Gastroesophageal sphincter (tissue), 3 donors: ENCODE results near the gene SLC4A2.

Experiments used
- EP300 ChIP-seq: sonication (generic); formaldehyde crosslinking; IDR thresholded peaks from one replicate; pipeline ENCODE4 v1.6.1; 2017; ENCODE audit warnings: antibody characterized with exemption, mild to moderate bottlenecking
- POLR2A ChIP-seq, 2 donors: fragments of 450-650 bp; IDR thresholded peaks; one replicate each; pipeline ENCODE4 v1.6.1; 2017; ENCODE audit warnings: antibody characterized with exemption in 2 of 2, mild to moderate bottlenecking in 2 of 2, moderate library complexity in 1 of 2
- TF ChIP-seq, protein P1 (sequence below), 4 experiments: fragments of 200-600 bp in 2 of 4; fragments of 450-650 bp in 2 of 4; sonication (generic) in 1 of 4; IDR thresholded peaks; one replicate each; pipeline ENCODE4 v1.5.1; 2017 to 2019; ENCODE audit warnings: antibody characterized with exemption in 4 of 4, mild to moderate bottlenecking in 2 of 4, moderate library complexity in 2 of 4

DNA sequence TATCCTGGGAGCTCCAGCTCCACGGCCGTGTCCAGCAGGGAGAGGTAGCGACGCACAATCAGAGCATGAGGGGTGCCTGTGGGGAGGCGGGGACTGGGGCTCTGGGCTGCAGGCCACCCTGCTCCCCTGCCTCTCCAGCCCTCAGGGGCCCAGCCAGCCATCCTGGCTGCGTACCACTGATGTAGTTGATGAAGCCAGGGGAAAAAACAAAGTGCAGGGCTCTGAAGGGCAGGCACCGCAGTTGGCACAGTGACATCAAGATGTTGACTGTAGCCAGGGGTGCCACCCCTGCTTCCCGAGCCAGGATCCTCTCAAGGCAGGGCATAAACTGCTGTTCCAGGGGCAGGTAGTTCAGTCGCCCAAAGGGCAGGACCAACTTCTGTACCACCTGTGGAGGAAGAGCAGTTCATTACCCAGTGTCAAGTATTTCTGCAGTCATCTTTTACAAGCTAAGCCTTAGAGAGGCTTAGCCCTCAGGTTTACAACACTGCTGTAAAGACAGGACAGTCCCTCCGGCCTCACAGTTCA lies 18.4 kb downstream of the SLC4A2 start:
- TF ChIP-seq, protein P1, sequence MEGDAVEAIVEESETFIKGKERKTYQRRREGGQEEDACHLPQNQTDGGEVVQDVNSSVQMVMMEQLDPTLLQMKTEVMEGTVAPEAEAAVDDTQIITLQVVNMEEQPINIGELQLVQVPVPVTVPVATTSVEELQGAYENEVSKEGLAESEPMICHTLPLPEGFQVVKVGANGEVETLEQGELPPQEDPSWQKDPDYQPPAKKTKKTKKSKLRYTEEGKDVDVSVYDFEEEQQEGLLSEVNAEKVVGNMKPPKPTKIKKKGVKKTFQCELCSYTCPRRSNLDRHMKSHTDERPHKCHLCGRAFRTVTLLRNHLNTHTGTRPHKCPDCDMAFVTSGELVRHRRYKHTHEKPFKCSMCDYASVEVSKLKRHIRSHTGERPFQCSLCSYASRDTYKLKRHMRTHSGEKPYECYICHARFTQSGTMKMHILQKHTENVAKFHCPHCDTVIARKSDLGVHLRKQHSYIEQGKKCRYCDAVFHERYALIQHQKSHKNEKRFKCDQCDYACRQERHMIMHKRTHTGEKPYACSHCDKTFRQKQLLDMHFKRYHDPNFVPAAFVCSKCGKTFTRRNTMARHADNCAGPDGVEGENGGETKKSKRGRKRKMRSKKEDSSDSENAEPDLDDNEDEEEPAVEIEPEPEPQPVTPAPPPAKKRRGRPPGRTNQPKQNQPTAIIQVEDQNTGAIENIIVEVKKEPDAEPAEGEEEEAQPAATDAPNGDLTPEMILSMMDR (IDR thresholded peaks at IDR 0.05): no peak
- TF ChIP-seq EP300 (no peak), POLR2A (IDR thresholded peaks at IDR 0.05) (no peak)
